GDM1 (cell line): ENCODE measurements around the gene SORBS1.

Source experiments
- DNase-seq: peaks from one replicate; lab custom pipeline; 2025; lab: John Stamatoyannopoulos, UW

SORBS1 gene

DNA sequence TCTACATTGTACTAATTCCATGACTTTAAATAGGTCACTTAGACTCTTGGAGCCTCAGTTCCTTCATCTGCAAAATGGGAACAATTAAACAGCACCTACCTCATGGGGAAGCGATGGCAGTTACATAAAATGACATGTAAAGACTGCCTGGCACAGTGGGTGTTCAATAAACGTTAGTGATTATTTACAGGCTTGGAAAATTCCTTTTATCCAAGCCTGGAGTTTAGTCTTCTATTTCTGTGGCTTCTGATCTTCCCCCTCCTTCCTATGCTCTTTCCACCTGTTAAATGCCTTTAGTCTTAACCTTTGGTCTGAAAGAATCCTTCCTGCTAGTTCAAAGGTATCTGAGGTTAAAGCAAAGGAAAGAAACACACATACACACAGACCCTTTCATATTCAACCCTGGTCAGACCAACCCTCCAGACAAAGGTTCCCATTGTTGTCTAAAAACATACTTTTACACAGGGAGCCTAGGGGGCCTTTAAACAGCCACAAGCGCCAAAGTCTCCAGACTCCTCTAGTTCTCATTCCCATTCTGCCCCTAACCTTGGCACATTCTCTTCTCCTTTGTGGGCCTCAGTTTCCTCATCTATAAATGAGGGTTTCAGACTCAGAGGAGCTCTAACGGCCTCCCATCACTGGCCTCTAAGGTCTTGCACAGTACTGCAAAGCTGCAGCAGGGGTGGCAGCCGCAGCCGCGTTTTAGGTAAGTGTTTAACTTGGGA is 21.4 kb downstream of the SORBS1 start:
- no peak for DNase-seq

DNA sequence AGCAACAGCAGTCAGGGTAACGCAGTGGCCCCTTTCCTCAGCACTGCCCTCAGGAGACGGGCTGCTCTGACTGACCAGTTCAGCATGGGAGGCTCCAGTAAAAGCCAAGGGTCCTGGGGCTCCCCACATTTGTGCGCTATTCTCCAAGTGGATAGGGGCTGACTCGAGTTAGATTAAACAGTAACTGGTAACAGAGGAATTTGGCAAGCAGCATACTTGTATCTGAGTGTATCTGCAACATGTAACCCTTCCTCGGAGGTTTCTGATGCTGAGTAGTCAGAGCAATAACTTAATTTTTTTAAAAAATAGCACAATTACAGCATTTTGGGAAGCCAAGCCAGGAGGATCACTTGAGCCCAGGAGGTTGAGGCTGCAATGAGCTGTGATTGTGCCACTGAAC is 22.8 kb downstream of the SORBS1 start:
- no peak for DNase-seq

DNA sequence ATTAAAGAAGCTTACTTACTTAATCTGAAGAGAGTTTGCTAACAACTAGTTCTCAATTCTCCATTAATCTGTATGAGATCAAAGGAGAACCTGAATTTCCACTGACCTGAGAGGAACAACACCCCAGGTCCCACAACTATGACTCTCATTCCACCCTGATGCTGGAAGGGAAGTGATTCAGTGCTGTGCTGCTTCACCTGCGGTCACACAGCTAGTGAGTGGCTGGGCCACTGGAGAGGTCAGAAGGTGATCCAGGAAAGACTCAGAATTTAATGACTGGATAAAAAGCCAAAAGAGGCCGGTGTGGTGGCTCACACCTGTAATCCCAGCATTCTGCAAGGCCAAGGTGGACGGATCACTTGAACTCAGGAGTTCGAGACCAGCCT is 23.6 kb downstream of the SORBS1 start:
- DNase-seq: no peak

DNA sequence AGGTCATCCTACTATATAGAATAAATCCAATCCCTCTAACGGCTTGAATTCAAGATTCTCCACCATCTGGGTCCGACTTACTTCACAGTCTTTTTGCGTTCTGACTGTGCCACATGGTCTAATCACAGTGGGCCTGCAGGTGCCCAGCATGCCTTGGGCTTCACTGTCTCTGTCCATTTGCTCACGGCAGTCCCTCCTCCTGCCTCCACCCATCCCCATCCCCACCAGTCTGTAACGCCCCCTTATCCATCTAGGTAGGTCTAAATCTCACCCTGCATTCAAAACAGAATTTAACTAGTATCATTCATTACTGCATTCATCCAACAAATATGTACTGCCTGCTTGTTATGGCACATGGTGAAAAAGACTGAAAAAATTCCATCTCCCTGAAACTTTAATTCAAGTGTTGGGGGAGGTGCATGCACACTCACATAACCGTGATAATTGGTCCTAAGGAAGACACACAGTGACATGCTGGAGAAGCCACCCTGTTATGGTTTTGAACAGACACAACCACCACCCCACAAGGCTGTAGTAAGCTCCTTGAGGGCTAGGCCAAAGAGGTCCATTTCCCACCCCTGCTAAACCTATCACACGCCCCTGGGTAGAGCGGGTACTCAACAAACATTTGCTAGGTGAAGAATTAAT is 24.2 kb downstream of the SORBS1 start:
- DNase-seq: no peak

DNA sequence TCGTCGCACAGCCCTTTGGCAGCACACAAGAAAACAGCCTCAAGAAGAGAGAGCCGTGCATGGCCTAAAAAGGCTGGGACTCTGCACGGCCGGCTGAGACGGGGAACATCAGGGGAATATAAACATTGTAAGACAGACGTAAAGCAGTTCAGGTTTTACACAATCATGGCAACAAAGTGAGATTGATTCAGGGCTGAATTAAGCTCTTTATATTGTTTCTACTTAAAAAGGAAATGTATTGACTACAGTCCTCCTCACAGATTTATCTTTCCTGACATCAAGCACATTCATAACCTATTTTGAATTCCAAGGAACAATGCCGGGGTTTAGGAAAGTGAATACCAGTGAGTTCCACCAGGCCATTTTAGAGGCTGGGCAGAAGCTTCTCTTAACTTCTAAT is 25.2 kb downstream of the SORBS1 start:
- no peak for DNase-seq

DNA sequence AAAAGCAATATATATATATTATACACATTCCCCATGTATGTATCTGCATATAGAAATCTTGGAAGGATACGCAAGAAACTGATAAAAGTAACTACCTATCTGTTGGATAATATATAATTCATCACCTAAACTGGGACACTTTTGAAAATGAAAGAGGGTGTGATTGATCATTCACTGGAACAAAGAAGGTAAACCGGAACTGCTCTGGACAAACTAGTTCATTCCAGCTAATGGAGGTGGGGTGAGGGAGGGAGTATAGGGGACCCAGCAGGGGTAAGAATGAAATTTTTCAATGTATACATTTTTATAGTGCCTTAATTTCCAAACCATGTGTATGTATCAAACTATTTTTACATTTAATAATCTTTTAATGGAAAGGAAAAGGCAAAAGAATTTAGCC is 25.6 kb downstream of the SORBS1 start:
- DNase-seq: no peak

DNA sequence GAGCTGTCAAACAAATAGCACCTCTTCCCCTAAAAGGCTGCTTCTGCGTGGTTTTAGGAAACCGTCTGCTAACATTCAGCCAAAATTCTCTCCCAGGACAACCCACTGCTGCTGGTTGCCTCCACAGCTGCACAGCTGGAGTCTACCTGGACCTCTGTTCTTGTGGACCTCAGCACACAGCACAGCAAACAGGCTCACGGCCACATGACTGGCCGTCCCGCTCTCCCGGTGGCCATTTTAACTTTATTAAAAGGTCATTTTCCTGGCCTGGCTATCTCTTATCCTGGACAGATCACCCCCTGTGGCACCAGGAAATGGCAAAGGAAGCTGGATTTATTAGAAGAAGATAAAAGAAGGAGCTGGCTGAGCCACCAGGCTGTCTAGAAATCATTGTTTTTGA is 27.6 kb downstream of the SORBS1 start:
- DNase-seq: no peak

DNA sequence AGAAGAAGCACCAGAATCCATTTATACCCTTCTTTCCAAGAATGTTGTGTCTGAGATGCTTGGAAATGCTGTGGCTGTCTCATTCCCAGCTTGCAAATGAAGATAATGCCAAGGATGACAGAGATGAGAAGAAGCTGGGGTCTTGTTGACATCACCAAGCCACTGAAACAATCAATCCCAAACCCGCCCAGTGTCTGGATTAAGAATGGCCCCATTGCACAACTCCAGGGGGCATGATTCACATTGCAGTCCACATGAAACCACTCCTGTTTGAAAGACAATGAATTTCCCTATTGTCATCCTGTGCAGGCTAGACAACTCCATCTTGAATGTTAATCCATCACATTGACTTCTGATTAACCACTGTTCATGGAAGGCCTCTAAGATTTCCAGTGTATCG is 28.6 kb downstream of the SORBS1 start:
- no peak for DNase-seq

DNA sequence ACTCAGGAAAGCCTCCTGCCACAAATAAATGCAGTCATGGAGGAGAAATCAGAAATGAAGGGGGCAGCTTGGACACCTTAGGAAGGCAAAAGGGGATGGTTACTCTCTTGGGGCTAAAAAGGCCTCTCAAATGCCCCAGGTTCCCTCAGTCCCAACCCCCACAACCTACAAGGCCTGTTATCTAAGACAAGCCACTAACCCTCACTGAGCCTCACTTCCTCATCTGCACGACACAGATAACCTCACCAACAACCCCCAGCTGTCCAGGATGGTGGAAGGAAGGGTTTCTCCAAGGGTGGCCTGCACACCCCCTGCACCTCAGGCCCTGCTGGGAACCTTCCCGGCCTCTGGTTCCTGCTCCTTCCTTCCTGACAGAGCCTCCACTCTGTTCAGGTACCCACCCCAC is 29.2 kb downstream of the SORBS1 start:
- peak; percentile 80 for DNase-seq

DNA sequence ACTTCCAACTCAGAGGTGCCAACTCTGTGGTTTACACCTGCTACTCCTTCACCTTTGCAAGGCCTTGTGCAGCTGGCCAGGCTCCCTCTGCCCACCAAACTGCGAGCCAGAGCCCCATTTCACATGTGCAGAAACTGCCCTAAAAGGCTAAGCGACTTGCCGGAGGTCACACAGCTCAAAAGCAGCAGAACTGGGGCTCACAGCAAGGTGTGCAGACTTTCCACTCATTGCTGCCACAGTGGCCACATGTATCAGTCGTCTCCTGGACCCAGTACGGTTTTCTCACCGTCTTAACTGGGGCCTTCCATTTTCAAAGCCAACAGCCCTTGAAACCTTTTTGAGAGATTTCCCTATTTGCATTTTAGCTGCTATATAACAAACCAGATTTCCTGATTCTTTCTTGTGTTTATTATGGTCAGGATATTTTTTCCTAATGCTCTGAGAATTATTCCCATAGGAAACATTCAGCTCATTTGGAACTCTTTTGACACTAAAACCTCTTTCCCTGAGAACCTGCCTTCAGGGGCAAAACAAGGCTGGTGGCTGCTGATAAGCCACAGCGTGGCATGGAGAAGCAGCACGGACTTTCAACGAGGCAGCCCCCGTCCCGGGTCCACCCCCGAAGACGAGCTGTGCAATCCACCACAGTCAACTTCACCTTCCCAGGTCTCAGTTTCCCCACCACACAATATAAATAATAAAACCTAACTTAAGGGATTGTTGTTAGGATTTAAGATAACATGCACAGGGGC is 29.9 kb downstream of the SORBS1 start:
- DNase-seq: no peak

DNA sequence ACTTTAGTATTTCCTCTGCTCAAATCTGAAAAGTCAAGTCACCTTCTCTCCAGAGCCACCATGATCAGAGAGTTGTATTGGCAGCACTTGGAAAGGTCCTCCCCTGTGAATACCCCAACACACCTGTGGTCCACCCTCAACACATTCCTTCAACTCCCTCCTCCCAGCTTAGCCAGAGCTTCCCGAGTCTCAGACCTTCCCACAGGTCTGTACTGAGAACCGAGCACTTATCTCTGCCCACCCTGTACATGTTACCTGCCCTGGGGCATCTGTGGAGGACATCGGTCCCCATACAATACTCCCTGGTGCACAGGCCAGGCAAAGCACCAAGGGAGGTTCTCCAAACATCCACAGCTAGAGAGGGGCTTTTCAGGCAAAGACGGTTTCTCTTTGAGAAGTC is 30.6 kb downstream of the SORBS1 start:
- no peak for DNase-seq

DNA sequence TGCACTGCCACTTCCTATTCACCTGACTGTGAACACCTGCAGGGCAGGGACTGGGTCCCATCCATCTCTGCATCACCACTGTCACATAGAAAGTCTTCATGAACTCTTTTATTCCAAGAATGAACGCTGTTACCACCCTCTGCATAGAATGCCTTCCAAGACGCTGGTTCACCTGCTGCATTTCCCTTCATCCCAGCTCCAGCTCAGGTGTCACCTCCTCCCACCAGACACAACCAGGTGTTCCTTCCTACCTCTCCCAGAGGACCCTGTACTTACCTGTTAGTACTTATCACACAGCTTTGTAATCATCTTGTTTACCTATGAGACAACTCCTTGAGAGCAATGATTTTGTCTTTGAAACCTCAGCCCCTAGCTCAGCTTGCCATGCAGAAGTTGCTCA is 31.1 kb downstream of the SORBS1 start:
- no peak for DNase-seq

DNA sequence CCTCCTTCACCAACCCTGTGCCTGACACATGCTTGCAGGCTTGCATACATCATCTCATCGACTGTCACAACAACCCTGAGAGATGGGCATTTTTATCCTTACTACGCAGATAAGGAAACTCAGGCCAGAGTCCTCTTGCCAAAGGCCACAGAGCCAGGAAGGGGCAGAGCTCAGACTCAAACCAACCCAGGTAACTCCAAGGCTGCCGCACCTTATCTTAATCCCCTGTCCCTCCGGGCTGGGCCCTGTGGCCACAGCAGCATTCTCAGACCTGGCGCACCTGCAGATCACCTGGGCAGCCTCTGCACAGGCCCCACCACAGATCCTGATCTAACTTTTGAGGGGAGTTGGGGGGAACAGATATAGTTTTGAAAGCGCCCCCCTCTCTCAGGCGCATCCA is 35.1 kb downstream of the SORBS1 start:
- DNase-seq: no peak

DNA sequence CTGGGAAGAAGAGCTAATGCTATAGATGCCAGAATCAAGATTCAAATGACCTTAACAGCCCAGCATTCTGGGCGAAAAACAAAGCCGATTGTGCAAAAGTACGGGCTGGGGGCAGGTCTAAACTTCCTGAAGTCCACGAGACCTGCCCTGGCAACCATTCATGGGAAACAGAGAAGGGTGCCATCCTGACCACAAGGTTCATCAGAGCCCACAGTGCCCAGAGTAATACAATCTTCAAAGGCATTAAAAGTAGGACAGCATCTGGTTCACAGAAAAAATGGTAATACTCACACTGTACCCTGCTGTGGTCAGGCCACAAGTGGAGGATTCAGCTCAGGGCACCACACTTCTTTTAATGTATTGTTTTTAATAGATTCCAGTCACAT is 36.1 kb downstream of the SORBS1 start:
- DNase-seq: no peak

DNA sequence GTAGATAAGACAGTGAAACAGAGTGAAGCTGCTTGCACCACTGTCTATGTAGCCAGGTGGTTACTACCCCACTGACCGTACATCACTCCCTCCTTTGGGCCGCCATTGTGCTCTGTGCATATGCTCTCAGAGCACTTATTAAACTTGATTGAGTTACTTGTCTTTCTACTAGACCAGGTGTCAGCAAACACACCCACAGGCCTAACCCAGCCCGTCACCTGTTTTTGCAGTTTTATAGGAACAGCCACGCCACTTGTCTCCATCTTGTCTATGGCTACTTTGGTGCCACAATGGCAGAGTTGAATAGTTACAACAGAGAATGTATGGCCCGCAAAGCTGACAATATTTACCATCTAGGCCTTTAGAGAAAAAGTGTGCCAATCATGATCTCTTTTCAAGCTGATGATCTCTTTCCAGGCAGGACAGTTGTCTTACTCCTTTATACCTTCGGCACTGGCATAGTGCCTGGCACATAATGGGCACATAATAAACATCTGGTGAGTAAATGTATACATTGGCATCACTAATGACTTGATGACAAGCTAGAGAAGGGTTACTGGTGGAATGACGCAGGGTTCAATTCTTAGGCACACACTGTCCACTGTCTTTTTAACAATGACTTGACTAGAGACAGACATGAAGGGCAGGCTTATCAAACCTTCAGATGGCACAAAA is 36.7 kb downstream of the SORBS1 start:
- DNase-seq: no peak

DNA sequence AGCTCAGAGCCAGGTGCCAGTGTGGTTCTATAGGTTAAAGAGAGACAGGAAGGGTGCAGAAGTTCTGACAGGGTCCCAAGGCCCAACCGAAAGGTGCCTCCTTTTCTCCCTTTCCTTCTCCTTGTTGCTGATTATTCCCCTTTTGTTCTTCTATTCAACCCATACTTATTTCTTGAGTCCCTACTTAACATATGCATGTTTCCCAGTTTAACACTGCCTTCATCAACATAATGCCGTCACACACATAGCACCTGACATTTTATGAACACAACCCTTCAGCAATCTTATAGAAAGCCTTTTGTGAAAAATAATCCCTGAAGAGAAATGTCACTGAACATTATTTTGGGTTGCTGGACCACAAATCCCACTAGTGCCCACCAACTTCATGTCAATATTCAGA is 39.1 kb downstream of the SORBS1 start:
- DNase-seq: no peak

DNA sequence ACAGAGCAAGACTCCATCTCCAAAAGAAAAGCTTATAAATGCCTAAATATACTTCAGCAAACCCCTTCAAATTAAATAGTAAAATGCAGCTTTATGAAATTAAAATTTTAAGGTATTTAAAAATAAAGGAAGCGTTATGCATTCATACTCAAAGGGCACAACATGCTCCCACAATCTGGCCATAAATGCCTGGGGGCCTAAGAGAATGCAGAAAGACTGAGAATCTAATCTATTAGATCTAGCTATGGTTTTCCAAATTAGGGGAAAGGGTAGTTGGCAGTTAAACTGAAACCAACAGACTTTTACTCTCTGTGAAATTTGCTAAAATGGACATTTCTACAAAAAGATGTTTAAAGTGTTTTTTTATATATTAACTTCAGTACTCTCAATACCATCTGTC is 40.6 kb downstream of the SORBS1 start:
- DNase-seq: no peak

DNA sequence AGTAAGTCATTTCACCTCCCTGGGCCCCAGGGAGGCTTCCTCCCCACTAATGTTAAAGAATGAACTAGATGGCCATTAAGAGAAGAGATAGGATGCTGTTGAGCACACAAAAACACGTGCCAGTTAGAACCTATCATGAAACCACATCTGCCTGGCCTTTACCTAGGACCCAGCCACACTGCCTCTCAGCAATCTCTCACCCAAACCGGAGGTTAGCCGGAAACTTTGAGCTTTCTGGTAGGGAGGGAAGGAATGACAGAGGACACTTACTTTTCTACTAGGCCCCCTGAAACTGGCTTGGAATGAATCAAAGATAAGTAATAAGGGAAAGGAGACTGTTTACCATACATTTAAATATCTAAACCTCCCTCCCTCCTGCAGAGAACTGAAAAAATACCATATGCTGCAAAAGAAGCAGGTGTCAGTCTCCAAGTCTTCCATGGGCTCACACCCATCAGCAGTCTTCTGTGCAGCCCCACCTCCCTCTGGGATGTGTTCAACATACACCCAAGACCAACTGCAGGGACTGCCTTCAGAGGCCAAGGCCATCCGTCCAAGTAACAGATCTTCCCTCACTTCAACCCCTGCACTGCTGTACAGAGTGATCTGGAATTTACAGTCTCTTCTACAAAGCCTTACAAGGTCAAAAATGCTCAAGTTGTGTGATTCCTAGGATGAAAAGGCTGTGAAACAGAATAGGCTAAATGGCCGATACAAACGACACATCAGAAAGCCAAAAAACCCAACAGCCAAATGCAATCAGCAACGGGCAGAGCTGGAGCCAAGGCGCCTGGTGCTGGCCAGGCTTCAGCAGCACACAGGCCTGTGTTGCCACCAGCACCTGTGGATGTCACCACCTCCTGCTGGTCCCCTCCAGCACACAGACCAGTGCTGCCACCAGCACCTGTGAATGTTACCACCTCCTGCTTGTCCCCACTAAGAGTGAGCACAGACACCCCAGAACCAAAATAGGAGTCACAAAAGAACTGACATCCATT is 42.4 kb downstream of the SORBS1 start:
- DNase-seq: no peak

DNA sequence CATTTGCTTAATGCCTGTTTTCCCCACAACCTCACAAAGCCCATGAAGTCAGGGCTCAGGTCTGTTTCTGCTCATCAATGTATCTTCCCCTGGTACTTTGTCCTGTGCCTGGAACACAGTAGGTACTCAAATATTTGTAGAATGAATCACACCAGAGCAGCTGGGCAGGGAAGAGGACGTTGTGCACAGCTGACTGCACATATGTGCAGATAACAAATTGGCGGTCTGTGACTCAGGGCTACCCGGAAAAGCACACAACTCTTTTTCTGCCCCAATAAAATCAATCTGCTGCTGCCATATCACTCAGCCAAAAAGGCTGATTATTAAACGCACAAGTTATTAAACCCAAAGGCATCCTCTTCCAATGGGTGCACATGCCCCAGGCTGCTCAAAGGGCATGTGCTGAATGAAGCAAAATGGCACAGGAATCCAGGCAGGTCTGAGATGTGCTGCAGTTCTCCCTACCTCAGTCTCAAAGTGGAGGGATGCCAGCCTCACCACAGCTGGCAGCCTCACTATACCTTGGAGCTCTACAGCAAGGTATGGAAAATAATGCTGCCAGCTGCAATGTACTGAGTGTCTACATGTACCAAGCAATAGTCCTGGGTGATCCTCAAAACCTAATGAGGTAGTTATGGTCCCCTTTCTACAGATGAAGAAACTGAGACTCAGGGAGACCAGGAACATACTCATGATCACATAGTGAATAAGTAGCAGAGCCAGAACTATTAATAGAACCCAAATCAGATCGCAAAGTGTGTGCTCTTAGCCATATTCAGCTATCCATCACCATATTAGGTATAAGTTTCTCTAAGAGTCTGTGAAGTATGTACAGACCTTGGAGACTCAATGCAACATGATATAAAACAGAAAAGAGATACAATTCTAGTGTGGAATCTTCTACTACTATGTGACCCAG is 43.4 kb downstream of the SORBS1 start:
- no peak for DNase-seq

DNA sequence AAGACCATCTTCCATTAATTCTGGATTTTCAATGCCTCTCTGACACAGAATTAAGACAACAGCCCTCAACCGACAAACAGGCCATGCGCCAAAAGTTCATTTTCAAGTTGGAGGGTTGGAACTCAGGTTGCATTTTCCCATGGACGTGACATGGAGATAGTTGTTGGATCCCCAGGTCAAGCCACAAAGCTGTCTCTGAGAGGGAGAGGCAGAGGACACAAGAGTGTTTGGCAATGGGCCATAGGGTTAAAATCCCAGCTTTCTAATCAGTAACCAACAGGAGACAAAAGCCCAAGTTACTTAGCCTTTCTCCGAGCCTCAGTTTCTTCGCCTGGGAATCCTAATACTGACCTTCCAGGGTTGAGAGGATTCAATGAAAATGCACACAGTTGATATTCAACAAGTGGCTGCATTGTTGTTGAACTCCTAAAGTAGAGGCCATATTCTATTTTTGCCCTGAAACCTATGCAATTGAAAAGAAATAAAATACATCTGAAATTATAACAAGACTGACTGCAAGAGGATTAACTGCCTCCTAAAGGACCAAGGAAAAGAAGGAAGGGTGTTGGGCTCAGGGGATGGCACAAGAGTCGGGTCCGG is 44.3 kb downstream of the SORBS1 start:
- no peak for DNase-seq
